GM23248 (cell line): ENCODE results near the gene SLC16A8.

Experiments
- EZH2 ChIP-seq: fragments of 200-600 bp; sonication (generic); IDR thresholded peaks from 2 replicates; pipeline ENCODE4 v1.6.1; 2018; ENCODE audit warnings: antibody characterized with exemption, mild to moderate bottlenecking; ENCODE audit not compliant: insufficient read depth, poor library complexity, severe bottlenecking
- EZH2phosphoT487 ChIP-seq: fragments of 200-600 bp; sonication (generic); IDR thresholded peaks from 2 replicates; pipeline ENCODE4 v1.6.1; 2018; ENCODE audit warnings: antibody characterized with exemption, moderate library complexity, mild to moderate bottlenecking, low read depth; ENCODE audit not compliant: insufficient read depth

- no peak for TF ChIP-seq EZH2
- TF ChIP-seq EZH2phosphoT487 = no peak
Measured at GRCh38 chr22:38075961-38076360, 8.0 kb downstream of the SLC16A8 start.
